HG03039 (cell line): ENCODE data around the gene ANKRD36C.
"Not testable (repeated sequence)": the region's sequence is repeated elsewhere in the genome, so short reads cannot be mapped to it uniquely, and the experiment has no call there.

ENCODE experiments used
- ATAC-seq: cut with Tn5 transposase; IDR thresholded peaks from one replicate; pipeline ENCODE4 v1.9.1; 2021; ENCODE audit warnings: mild to moderate bottlenecking, moderate library complexity; ENCODE audit not compliant: unreplicated experiment

Gene ANKRD36C

GRCh38 chr2:96008051-96008450, 16.4 kb upstream of the ANKRD36C start:
- ATAC-seq, result not testable (repeated sequence)

GRCh38 chr2:96006248-96006647, 14.6 kb upstream of the ANKRD36C start:
- not testable (repeated sequence) for ATAC-seq

GRCh38 chr2:95992520-95993272, 1.1 kb upstream of the ANKRD36C start:
- ATAC-seq, result peak; percentile 42

GRCh38 chr2:95992102-95992501, 478 bp upstream of the ANKRD36C start:
- peak; percentile 38 for ATAC-seq

- not testable (repeated sequence) for ATAC-seq
Measured at GRCh38 chr2:95990884-95991283, 740 bp downstream of the ANKRD36C start.

GRCh38 chr2:95951662-95952061, 40.0 kb downstream of the ANKRD36C start:
- ATAC-seq, result not testable (repeated sequence)

GRCh38 chr2:95948039-95948438, 43.6 kb downstream of the ANKRD36C start:
- not testable (repeated sequence) for ATAC-seq

GRCh38 chr2:95939947-95940346, 51.7 kb downstream of the ANKRD36C start:
- not testable (repeated sequence) for ATAC-seq

- not testable (repeated sequence) for ATAC-seq
Measured at GRCh38 chr2:95930740-95931139, 60.9 kb downstream of the ANKRD36C start.

- ATAC-seq, result not testable (repeated sequence)
Measured at GRCh38 chr2:95917007-95917406, 74.6 kb downstream of the ANKRD36C start.

GRCh38 chr2:95915131-95915530, 76.5 kb downstream of the ANKRD36C start:
- not testable (repeated sequence) for ATAC-seq

- not testable (repeated sequence) for ATAC-seq
Measured at GRCh38 chr2:95911431-95911830, 80.2 kb downstream of the ANKRD36C start.

- not testable (repeated sequence) for ATAC-seq
Measured at GRCh38 chr2:95894443-95894842, 97.2 kb downstream of the ANKRD36C start.

- not testable (repeated sequence) for ATAC-seq
Measured at GRCh38 chr2:95867929-95868328, 123.7 kb downstream of the ANKRD36C start.

- ATAC-seq, result not testable (repeated sequence)
Measured at GRCh38 chr2:95867047-95867677, 124.5 kb downstream of the ANKRD36C start.

- ATAC-seq, result not testable (repeated sequence)
Measured at GRCh38 chr2:95862121-95862520, 129.5 kb downstream of the ANKRD36C start.

- no peak for ATAC-seq
Measured at GRCh38 chr2:95836151-95836550, 155.5 kb downstream of the ANKRD36C start.

GRCh38 chr2:95834077-95835013, 157.3 kb downstream of the ANKRD36C start:
- ATAC-seq, result not testable (repeated sequence)

- not testable (repeated sequence) for ATAC-seq
Measured at GRCh38 chr2:95824218-95824617, 167.4 kb downstream of the ANKRD36C start.

- not testable (repeated sequence) for ATAC-seq
Measured at GRCh38 chr2:95817521-95817920, 174.1 kb downstream of the ANKRD36C start.

- ATAC-seq, result not testable (repeated sequence)
Measured at GRCh38 chr2:95813311-95813710, 178.3 kb downstream of the ANKRD36C start.
